Stomach (tissue), 9 donors: ENCODE measurements around the gene ARL8B. TPM values are rescaled to one million over a fixed set of nuclear protein-coding genes. Genes with fewer than 3 reads are reported as not detected.
A peak's percentile ranks its signal among the peaks of the same experiment; 100 is the strongest.

ENCODE experiments used
- DNase-seq, 2 donors: peaks; one replicate each; pipeline versions ENCODE4 v3.0.0 to v3.0.0-alpha.2; 2013 to 2019
- H3K27ac ChIP-seq, 5 donors: fragments of 200-600 bp in 4 of 5; sonication (generic) in 4 of 5; one replicate each; pipeline ENCODE4 v1.5.1; 2013 to 2019; ENCODE audit warnings: mild to moderate bottlenecking in 1 of 5, moderate library complexity in 1 of 5
- H3K27me3 ChIP-seq, 3 donors: fragments of 200-600 bp; sonication (generic); one replicate each; pipeline ENCODE4 v1.5.1; 2017 to 2019; ENCODE audit warnings: mixed run types in 1 of 3
- H3K36me3 ChIP-seq, 4 donors: fragments of 200-600 bp; sonication (generic); 1 replicate in 3 of 4; 2 replicates in 1 of 4; pipeline ENCODE4 v1.5.1; 2016 to 2019
- H3K4me1 ChIP-seq, 4 donors: fragments of 200-600 bp; sonication (generic); one replicate each; pipeline ENCODE4 v1.5.1; 2016 to 2019
- H3K4me3 ChIP-seq, 4 donors: fragments of 200-600 bp; sonication (generic) in 3 of 4; one replicate each; pipeline ENCODE4 v1.5.1; 2016 to 2019; ENCODE audit warnings: mild to moderate bottlenecking in 1 of 4
- H3K9me3 ChIP-seq, 4 donors: fragments of 200-600 bp; sonication (generic); one replicate each; pipeline ENCODE4 v1.5.1; 2016 to 2019
- CTCF ChIP-seq, 7 experiments: fragments of 450-650 bp in 4 of 7; fragments of 200-600 bp in 3 of 7; sonication (generic) in 3 of 7; IDR thresholded peaks; one replicate each; pipeline ENCODE4 v1.5.1; 2016 to 2019; ENCODE audit warnings: antibody characterized with exemption in 7 of 7, control low read depth in 2 of 7, mild to moderate bottlenecking in 1 of 7
- EP300 ChIP-seq: sonication (generic); formaldehyde crosslinking; IDR thresholded peaks from one replicate; pipeline ENCODE4 v1.6.1; 2017; ENCODE audit warnings: antibody characterized with exemption
- POLR2A ChIP-seq, 4 donors: fragments of 450-650 bp; IDR thresholded peaks; one replicate each; pipeline ENCODE4 v1.6.1; 2016; ENCODE audit warnings: antibody characterized with exemption in 4 of 4, control low read depth in 2 of 4, mild to moderate bottlenecking in 1 of 4, moderate library complexity in 1 of 4
- POLR2AphosphoS5 ChIP-seq, 3 donors: sonication (generic); formaldehyde crosslinking; IDR thresholded peaks; one replicate each; pipeline ENCODE4 v1.6.1; 2016; ENCODE audit warnings: antibody characterized with exemption in 3 of 3
- WGBS, 5 donors: extraction: QIAGEN DNeasy Blood & Tissue Kit in 3 of 5; methylation state at CpG; one replicate each; pipeline versions ENCODE4 v1.1.5 to v1.1.7; 2013 to 2018; 5-methylcytosine and 5-hydroxymethylcytosine counted together
- intact Hi-C: fragments of 100-400 bp; cut with DNase I; formaldehyde crosslinking; loops from one replicate; pipeline ENCODE4 v1.15.1; 2023; ENCODE audit warnings: low total_unique reads
- polyA plus RNA-seq, 3 donors: library from polyadenylated mRNA; stranded (reverse); fragments of 200-250 nt; gene quantifications; one replicate each; pipeline ENCODE4 v1.2.3, GENCODE V29; 2013
- small RNA-seq, 4 donors: library from RNA; depleted of rRNA; stranded (forward); fragments of <200 nt; gene quantifications; one replicate each; pipeline ENCODE3, GENCODE V24; 2016
- total RNA-seq, 5 donors: library from RNA; depleted of rRNA; stranded (reverse); fragments of >200 nt; gene quantifications; one replicate each; pipeline versions ENCODE4 v1.1.0 to v1.2.3, GENCODE V29; 2014 to 2016
- donor health status: healthy with polysubstance abuse.
- donor health status: Bipolar disorder and iron deficiency.
- donor health status: healthy.

ARL8B gene
- total and polyA plus RNA-seq, 8 donors, result 14.8 to 73.6 (median 34.5) TPM

- H3K9me3 ChIP-seq, result no peaks in the 10 kb centered on the region
- H3K4me3 ChIP-seq, result no peak overlapping the region
- intact Hi-C loops, result no loop called here
- H3K27me3 ChIP-seq, result peaks cover 0 to 5% (median 0%) of the 10 kb centered on the region in 3 donors
- H3K36me3 ChIP-seq, result no peaks in the 10 kb centered on the region
- peak in 1 of 2 donors; percentile 51 for DNase-seq
- H3K4me1 ChIP-seq, result no peaks in the 10 kb centered on the region
- TF ChIP-seq CTCF (IDR thresholded peaks at IDR 0.05) (peak in 2 of 7 experiments; percentile 36 to 40), EP300 (no peak)
- 33 to 43% (median 43%) methylated on average over 6 of the region's 6 CpGs for WGBS, 5 donors
- H3K27ac ChIP-seq, result no peak overlapping the region
These were observed 104.7 kb downstream of the ARL8B start for GRCh38 chr3:5226783-5227182.

- intact Hi-C loops, result no loop called here
- Histone ChIP-seq H3K27ac (no peak overlapping the region), H3K4me1 (no peaks in the 10 kb centered on the region), H3K27me3 (peaks cover 0 to 5% (median 0%) of the 10 kb centered on the region in 3 donors), H3K36me3 (no peaks in the 10 kb centered on the region), H3K9me3 (no peaks in the 10 kb centered on the region), H3K4me3 (no peak overlapping the region)
- DNase-seq, result no peak
- WGBS, 5 donors, result 51 to 74% (median 72%) methylated on average over 6 of the region's 6 CpGs
- no peak for TF ChIP-seq POLR2AphosphoS5 (IDR thresholded peaks at IDR 0.05)
- TF ChIP-seq EP300, result no peak
- no peak for TF ChIP-seq CTCF (IDR thresholded peaks at IDR 0.05)
- no peak for TF ChIP-seq POLR2A (IDR thresholded peaks at IDR 0.05)
These were observed 105.7 kb downstream of the ARL8B start for GRCh38 chr3:5227812-5228211.

GRCh38 chr3:5229414-5229813, 107.3 kb downstream of the ARL8B start:
- WGBS, 5 donors, result 64 to 72% (median 68%) methylated on average over 2 of the region's 2 CpGs
- Histone ChIP-seq H3K4me3 (no peak overlapping the region), H3K27ac (no peak overlapping the region), H3K27me3 (peaks cover 0 to 5% (median 0%) of the 10 kb centered on the region in 3 donors), H3K4me1 (no peaks in the 10 kb centered on the region), H3K36me3 (no peaks in the 10 kb centered on the region), H3K9me3 (no peaks in the 10 kb centered on the region)
- intact Hi-C loops, result no loop called here
- no peak for DNase-seq
- TF ChIP-seq CTCF (IDR thresholded peaks at IDR 0.05), result no peak
- TF ChIP-seq POLR2A (IDR thresholded peaks at IDR 0.05), result no peak
- no peak for TF ChIP-seq EP300
- no peak for TF ChIP-seq POLR2AphosphoS5 (IDR thresholded peaks at IDR 0.05)

Small RNAs within 50 kb of the gene (small RNA-seq; reads per million reads assigned to genes)
- gene AC090955.1 (0 reads per million in 4 donors), gene RF00019 (0 reads per million in 4 donors)

Other genes with a start within 250 kb of the ARL8B start
- gene BHLHE40, start 142.9 kb upstream of the ARL8B start, total RNA-seq, result 10 to 100 TPM in 4 of 5 donors, 1 to 10 TPM in 1; 7.6 to 34.7 (median 26.6) TPM
- gene BHLHE40, start 142.9 kb upstream of the ARL8B start, polyA plus RNA-seq, result 10 to 100 TPM; 17.7 to 39.7 (median 24.1) TPM
- 100 to 1,000 TPM in 1 of 5 donors, 10 to 100 TPM in 4; 22.2 to 160 (median 53.1) TPM for gene EDEM1, start 65.4 kb downstream of the ARL8B start, total RNA-seq
- 1 to 10 TPM; 5.3 to 7.2 (median 5.4) TPM for gene EDEM1, start 65.4 kb downstream of the ARL8B start, polyA plus RNA-seq